ENCODE results near the gene GH1. TPM values are rescaled to one million over a fixed set of nuclear protein-coding genes. Genes with fewer than 3 reads are reported as not detected.
"Not testable (repeated sequence)": the region's sequence is repeated elsewhere in the genome, so short reads cannot be mapped to it uniquely, and the experiment has no call there.

The GH1 gene
- total RNA-seq (not detected in 2 replicates), polyA plus RNA-seq (not detected in 2 replicates)

DNA sequence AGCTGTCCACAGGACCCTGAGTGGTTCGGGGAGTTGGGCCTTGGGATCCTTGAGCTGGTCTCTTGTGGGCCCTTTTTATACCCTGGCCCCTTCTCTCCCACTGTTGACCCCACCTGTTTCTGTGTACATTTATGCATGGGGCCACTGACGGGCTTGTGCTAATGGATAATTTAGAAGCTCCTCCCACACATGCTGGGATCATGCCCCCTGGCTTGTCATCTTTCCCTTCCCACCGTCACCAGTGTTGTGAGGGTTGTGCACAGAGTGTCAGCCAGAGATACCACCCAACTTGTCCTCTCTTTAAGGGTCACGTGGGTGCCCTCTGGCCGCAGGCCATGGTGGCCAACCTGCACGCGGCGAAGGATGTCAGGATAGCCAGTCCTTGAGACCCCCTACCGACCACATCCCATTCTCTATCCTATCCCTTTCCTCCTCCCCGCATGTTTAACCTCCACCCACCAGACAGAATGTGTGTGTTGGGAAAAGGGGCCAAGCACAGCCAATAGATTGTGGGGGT is at the start of gene GH1:
GH1 (minus strand) TSS at position 51 of the 517 bp plus-strand sequence. CDS start 63 bp downstream, outside the sequence.
- H3K27me3 ChIP-seq; DNase-seq (ENCODE audit: low read depth in 1 of 2, low spot score in 1 of 2); H3K27ac ChIP-seq; H3K36me3 ChIP-seq; H3K4me1 ChIP-seq (ENCODE audit: low read depth); H3K9me3 ChIP-seq (ENCODE audit: low read depth); H3K4me3 ChIP-seq: not testable (repeated sequence)

DNA sequence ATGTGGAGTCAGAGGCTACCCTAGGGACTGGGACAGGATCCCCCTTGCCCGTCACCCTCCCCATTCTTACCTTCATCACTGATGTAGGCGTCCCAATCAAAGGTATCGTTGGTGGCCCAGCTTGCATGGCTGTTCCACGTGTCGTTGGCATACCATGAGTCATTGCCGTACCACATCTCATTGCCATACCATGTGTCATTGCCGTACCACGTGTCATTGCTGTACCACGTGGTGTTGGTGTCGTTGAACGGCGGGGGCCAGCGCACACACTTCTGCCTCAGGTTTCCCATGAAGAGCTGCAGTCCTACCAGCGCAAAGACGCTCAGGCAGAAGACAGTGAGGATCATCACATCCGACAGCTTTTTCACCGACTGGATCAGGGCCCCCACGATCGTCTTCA is 49.3 kb upstream of the GH1 start:
- TF ChIP-seq, protein P1, sequence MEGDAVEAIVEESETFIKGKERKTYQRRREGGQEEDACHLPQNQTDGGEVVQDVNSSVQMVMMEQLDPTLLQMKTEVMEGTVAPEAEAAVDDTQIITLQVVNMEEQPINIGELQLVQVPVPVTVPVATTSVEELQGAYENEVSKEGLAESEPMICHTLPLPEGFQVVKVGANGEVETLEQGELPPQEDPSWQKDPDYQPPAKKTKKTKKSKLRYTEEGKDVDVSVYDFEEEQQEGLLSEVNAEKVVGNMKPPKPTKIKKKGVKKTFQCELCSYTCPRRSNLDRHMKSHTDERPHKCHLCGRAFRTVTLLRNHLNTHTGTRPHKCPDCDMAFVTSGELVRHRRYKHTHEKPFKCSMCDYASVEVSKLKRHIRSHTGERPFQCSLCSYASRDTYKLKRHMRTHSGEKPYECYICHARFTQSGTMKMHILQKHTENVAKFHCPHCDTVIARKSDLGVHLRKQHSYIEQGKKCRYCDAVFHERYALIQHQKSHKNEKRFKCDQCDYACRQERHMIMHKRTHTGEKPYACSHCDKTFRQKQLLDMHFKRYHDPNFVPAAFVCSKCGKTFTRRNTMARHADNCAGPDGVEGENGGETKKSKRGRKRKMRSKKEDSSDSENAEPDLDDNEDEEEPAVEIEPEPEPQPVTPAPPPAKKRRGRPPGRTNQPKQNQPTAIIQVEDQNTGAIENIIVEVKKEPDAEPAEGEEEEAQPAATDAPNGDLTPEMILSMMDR (IDR thresholded peaks at IDR 0.05; ENCODE audit: low read depth, low read length): no peak
- no peak for DNase-seq (ENCODE audit: low read depth in 1 of 2, low spot score in 1 of 2)

GRCh38 chr17:63966646-63967264 is 48.1 kb upstream of the GH1 start:
- Histone ChIP-seq H3K9me3 (ENCODE audit: low read depth) (no peaks in the 10 kb centered on the region), H3K36me3 (no peaks in the 10 kb centered on the region), H3K4me1 (ENCODE audit: low read depth) (no peaks in the 10 kb centered on the region), H3K27ac (no peak overlapping the region), H3K4me3 (no peak overlapping the region), H3K27me3 (no peaks in the 10 kb centered on the region)
- no peak for DNase-seq (ENCODE audit: low read depth in 1 of 2, low spot score in 1 of 2)
- TF ChIP-seq, protein P1 (IDR thresholded peaks at IDR 0.05; ENCODE audit: low read depth, low read length): no peak

More for the DNA sequence above, 49.3 kb upstream of the GH1 start:
- H3K36me3 ChIP-seq: no peaks in the 10 kb centered on the region
- H3K27ac ChIP-seq: no peak overlapping the region
- H3K4me3 ChIP-seq: no peak overlapping the region
- H3K4me1 ChIP-seq (ENCODE audit: low read depth): no peaks in the 10 kb centered on the region
- no peaks in the 10 kb centered on the region for H3K9me3 ChIP-seq (ENCODE audit: low read depth)
- H3K27me3 ChIP-seq: no peaks in the 10 kb centered on the region

DNA sequence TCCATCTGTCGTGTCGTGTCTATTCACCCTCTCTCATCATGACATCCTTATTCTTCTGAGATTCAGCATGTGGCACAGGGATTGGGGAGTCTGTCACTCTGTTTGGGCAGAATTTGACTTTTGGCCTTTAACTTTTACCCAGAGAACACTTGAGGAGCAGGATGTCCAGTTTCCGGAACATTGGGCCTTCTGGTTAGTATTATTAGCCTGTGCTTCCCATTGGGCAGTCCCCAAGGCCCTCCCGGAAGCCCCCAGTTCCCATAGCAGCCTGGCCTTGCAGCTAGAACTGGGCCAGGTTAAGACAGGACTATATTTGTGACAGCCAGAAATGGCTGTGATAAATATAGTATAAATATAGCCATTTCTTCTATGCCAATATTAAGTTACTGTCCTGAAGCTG is 44.5 kb upstream of the GH1 start:
- Histone ChIP-seq H3K4me3 (no peak overlapping the region), H3K27me3 (no peaks in the 10 kb centered on the region), H3K9me3 (ENCODE audit: low read depth) (no peaks in the 10 kb centered on the region), H3K36me3 (no peaks in the 10 kb centered on the region), H3K27ac (no peak overlapping the region), H3K4me1 (ENCODE audit: low read depth) (no peaks in the 10 kb centered on the region)
- TF ChIP-seq, protein P1 (IDR thresholded peaks at IDR 0.05; ENCODE audit: low read depth, low read length): no peak
- DNase-seq (ENCODE audit: low read depth in 1 of 2, low spot score in 1 of 2): no peak

DNA sequence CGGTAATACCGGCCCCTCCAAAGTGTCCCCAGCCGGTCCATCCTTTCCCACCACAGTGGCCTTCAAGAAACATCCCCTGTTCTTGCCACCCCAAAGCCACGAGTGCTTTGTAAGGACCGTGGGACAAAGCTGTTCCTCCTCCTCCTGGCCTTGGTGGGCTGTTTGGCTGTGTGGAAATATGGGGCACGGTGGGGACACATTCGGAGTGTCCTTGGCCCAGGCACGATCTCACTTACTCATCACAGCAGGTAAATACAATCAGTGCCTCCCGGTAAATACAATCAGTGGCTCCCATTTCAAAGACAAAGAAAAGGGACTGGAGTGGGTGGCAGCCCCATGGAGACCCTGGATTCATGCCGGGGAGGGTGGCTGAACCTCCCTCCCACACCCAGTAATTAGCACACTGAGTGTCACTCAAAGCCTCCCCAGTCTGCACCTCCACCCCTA is 43.7 kb upstream of the GH1 start:
- no peak overlapping the region for H3K4me3 ChIP-seq

More for the DNA sequence above, 43.7 kb upstream of the GH1 start:
- H3K27me3 ChIP-seq: no peaks in the 10 kb centered on the region
- TF ChIP-seq, protein P1 (IDR thresholded peaks at IDR 0.05; ENCODE audit: low read depth, low read length): no peak
- H3K9me3 ChIP-seq (ENCODE audit: low read depth): no peaks in the 10 kb centered on the region
- H3K36me3 ChIP-seq: no peaks in the 10 kb centered on the region
- DNase-seq (ENCODE audit: low read depth in 1 of 2, low spot score in 1 of 2): no peak
- H3K27ac ChIP-seq: no peak overlapping the region
- no peaks in the 10 kb centered on the region for H3K4me1 ChIP-seq (ENCODE audit: low read depth)

Data from cardiac muscle cell (in vitro differentiated cells and primary cell).